HFFc6 (cell line): Measurements from ENCODE around the gene NOVA1. TPM values are rescaled to one million over a fixed set of nuclear protein-coding genes. Genes with fewer than 3 reads are reported as not detected.

Experiments
- DNase-seq: peaks from one replicate; pipeline ENCODE4 v3.0.0-alpha.2; 2018
- H3K27ac Mint-ChIP-seq: 2 replicates; pipeline ENCODE4 v1.8.0; 2020; ENCODE audit warnings: mild to moderate bottlenecking, mixed read lengths
- H3K27me3 Mint-ChIP-seq: 2 replicates; pipeline ENCODE4 v1.8.0; 2021; ENCODE audit warnings: mild to moderate bottlenecking, moderate library complexity, mixed read lengths; ENCODE audit not compliant: insufficient read depth
- H3K36me3 Mint-ChIP-seq: 2 replicates; pipeline ENCODE4 v1.8.0; 2021; ENCODE audit warnings: low read depth, mixed read lengths
- H3K4me1 Mint-ChIP-seq: 2 replicates; pipeline ENCODE4 v1.8.0; 2020; ENCODE audit warnings: low read depth, mixed read lengths
- H3K4me3 Mint-ChIP-seq: 2 replicates; pipeline ENCODE4 v1.8.0; 2020; ENCODE audit warnings: mild to moderate bottlenecking, moderate library complexity, mixed read lengths
- H3K9me3 Mint-ChIP-seq: 2 replicates; pipeline ENCODE4 v1.8.0; 2020; ENCODE audit warnings: mild to moderate bottlenecking, mixed read lengths
- CTCF ChIP-seq: fragments of 200-600 bp; sonication (generic); IDR thresholded peaks from 2 replicates; pipeline ENCODE4 v1.5.0; 2021; ENCODE audit warnings: antibody characterized with exemption, mild to moderate bottlenecking
- total RNA-seq, 6 experiments: library from RNA; stranded (reverse); fragmentation: NEBNext Ultra II Directional; extraction: Animal tissue kit (Norgen Biotek cat#: 25700); gene quantifications; 2 replicates in 1 of 6; 3 replicates in 5 of 6; pipeline ENCODE4 v1.2.3, GENCODE V29; 2021

NOVA1 gene
- total RNA-seq, 6 experiments from 2014 or later, result not detected

- Mint-ChIP-seq H3K9me3 (peaks cover under 1% of the 10 kb centered on the region; the same call in 1 of the 2 replicates), H3K27me3 (peaks cover under 1% of the 10 kb centered on the region; the same call in 1 of the 2 replicates), H3K4me3 (no peak overlapping the region), H3K27ac (no peak overlapping the region), H3K4me1 (no peaks in the 10 kb centered on the region), H3K36me3 (no peaks in the 10 kb centered on the region)
- no peak for DNase-seq
- no peak for TF ChIP-seq CTCF
Measured at GRCh38 chr14:26593357-26593756, 4.5 kb downstream of the NOVA1 start.

- DNase-seq, result no peak
- Mint-ChIP-seq H3K4me3 (no peak overlapping the region), H3K9me3 (peaks cover 5% of the 10 kb centered on the region), H3K4me1 (no peaks in the 10 kb centered on the region), H3K36me3 (no peaks in the 10 kb centered on the region), H3K27me3 (no peaks in the 10 kb centered on the region), H3K27ac (no peak overlapping the region)
- TF ChIP-seq CTCF, result no peak
Measured at GRCh38 chr14:26589925-26590324, 7.9 kb downstream of the NOVA1 start.

GRCh38 chr14:26577711-26578110 lies 20.1 kb downstream of the NOVA1 start:
- no peak overlapping the region for H3K4me3 Mint-ChIP-seq
- H3K27ac Mint-ChIP-seq, result no peak overlapping the region
- H3K9me3 Mint-ChIP-seq, result peaks cover 27% of the 10 kb centered on the region
- no peaks in the 10 kb centered on the region for H3K36me3 Mint-ChIP-seq
- no peak for DNase-seq
- H3K4me1 Mint-ChIP-seq, result no peaks in the 10 kb centered on the region
- H3K27me3 Mint-ChIP-seq, result no peaks in the 10 kb centered on the region
- no peak for TF ChIP-seq CTCF

GRCh38 chr14:26554069-26554772 lies 43.6 kb downstream of the NOVA1 start:
- Mint-ChIP-seq H3K36me3 (no peaks in the 10 kb centered on the region), H3K27me3 (no peaks in the 10 kb centered on the region), H3K9me3 (peaks cover 35% of the 10 kb centered on the region), H3K4me1 (no peaks in the 10 kb centered on the region), H3K27ac (no peak overlapping the region), H3K4me3 (no peak overlapping the region)
- TF ChIP-seq CTCF, result no peak
- DNase-seq, result no peak

GRCh38 chr14:26549571-26549970 lies 48.3 kb downstream of the NOVA1 start:
- H3K27ac Mint-ChIP-seq, result no peak overlapping the region
- H3K9me3 Mint-ChIP-seq, result peaks cover 20% of the 10 kb centered on the region
- no peak for DNase-seq
- H3K4me3 Mint-ChIP-seq, result no peak overlapping the region
- H3K36me3 Mint-ChIP-seq, result no peaks in the 10 kb centered on the region
- no peaks in the 10 kb centered on the region for H3K4me1 Mint-ChIP-seq
- H3K27me3 Mint-ChIP-seq, result no peaks in the 10 kb centered on the region
- no peak for TF ChIP-seq CTCF
